HK-2 (cell line): ENCODE data around the gene HOXC4.
"Not testable (repeated sequence)": the region's sequence is repeated elsewhere in the genome, so short reads cannot be mapped to it uniquely, and the experiment has no call there.

Experiments
- DNase-seq: peaks from one replicate; pipeline ENCODE4 v3.0.0-alpha.2; 2018; ENCODE audit not compliant: unreplicated experiment

Gene HOXC4

GRCh38 chr12:54089465-54089864, 35.8 kb downstream of the HOXC4 start:
- not testable (repeated sequence) for DNase-seq

- not testable (repeated sequence) for DNase-seq
Measured at GRCh38 chr12:54090312-54090711, 36.7 kb downstream of the HOXC4 start.

GRCh38 chr12:54092943-54093342, 39.3 kb downstream of the HOXC4 start:
- DNase-seq = not testable (repeated sequence)

GRCh38 chr12:54095928-54096327, 42.3 kb downstream of the HOXC4 start:
- DNase-seq = not testable (repeated sequence)

GRCh38 chr12:54098644-54099043, 45.0 kb downstream of the HOXC4 start:
- not testable (repeated sequence) for DNase-seq

- not testable (repeated sequence) for DNase-seq
Measured at GRCh38 chr12:54100588-54100987, 47.0 kb downstream of the HOXC4 start.

- not testable (repeated sequence) for DNase-seq
Measured at GRCh38 chr12:54102223-54102622, 48.6 kb downstream of the HOXC4 start.

GRCh38 chr12:54103827-54104226, 50.2 kb downstream of the HOXC4 start:
- DNase-seq = not testable (repeated sequence)
